Mesodermal cell (in vitro differentiated cells): ENCODE results near the gene CYP21A2.
"Not testable (repeated sequence)": the region's sequence is repeated elsewhere in the genome, so short reads cannot be mapped to it uniquely, and the experiment has no call there.

Source experiments
- H3K27ac ChIP-seq: 2 replicates; pipeline ENCODE4 v1.7.0; 2013; ENCODE audit warnings: mild to moderate bottlenecking, low read depth, low read length, moderate library complexity; ENCODE audit not compliant: severe bottlenecking
- H3K36me3 ChIP-seq: 2 replicates; pipeline ENCODE4 v1.7.1; 2013; ENCODE audit warnings: mild to moderate bottlenecking, low read length, moderate library complexity; ENCODE audit not compliant: control insufficient read depth, insufficient read depth
- H3K4me1 ChIP-seq: one replicate; pipeline ENCODE4 v1.7.1; 2013; ENCODE audit warnings: mild to moderate bottlenecking, low read length; ENCODE audit not compliant: insufficient read depth, control insufficient read depth, poor library complexity, severe bottlenecking
- H3K4me3 ChIP-seq: 2 replicates; pipeline ENCODE4 v1.7.0; 2013; ENCODE audit warnings: low read length, control low read depth, mild to moderate bottlenecking; ENCODE audit not compliant: insufficient read depth, poor library complexity, severe bottlenecking; ENCODE audit errors: extremely low read depth
- H3K9me3 ChIP-seq: 2 replicates; pipeline ENCODE4 v1.7.1; 2013; ENCODE audit warnings: mild to moderate bottlenecking, low read length, moderate library complexity; ENCODE audit not compliant: control insufficient read depth
- whole genome bisulfite sequencing, 2 experiments: methylation state at CpG; one replicate each; pipeline ENCODE4 v1.1.5; 2013; ENCODE audit warnings: missing lambda C conversion rate in 2 of 2; ENCODE audit not compliant: insufficient coverage in 2 of 2; 5-methylcytosine and 5-hydroxymethylcytosine counted together

Gene CYP21A2

DNA sequence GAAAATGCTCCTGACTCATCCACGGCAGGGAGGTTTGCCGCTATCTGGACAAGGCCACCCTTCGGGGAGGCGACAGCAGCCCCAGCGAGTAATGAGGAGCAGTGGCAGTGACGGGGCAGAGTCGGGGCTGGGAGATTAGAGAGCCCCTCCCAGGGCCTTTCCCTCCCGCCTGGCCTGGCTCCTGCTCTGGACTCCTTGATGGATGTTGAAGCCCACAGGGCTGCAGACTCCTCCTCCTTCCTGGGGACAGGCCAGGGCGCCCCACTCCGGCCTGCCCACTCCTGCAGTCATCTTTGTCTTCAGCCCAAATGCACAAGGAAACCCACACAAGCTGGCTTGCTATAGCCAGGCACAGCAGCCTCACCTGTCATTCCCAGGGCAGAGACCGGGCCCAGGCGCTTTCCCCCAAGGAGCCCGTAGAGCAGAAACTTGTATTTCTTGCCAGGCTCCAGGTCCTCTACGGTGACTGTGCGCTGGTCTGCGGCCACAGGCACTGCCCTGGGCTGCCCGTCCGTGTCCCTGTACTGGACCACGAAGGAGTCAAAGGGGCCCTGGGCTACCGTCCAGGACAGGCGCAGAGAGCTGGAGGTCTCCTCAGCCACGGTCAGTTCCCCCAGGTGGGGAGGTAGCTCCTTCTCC, 7.7 kb downstream of the CYP21A2 start:
- Histone ChIP-seq H3K4me3 (no peak overlapping the region), H3K36me3 (no peaks in the 10 kb centered on the region), H3K27ac (peak overlapping the region; percentile 92), H3K9me3 (no peaks in the 10 kb centered on the region), H3K4me1 (peaks cover 21% of the 10 kb centered on the region)
- 92% methylated on average over 12 to 13 of the region's 22 CpGs for WGBS, 2 experiments

GRCh38 chr6:32046450-32047083, 8.4 kb downstream of the CYP21A2 start:
- no peaks in the 10 kb centered on the region for H3K36me3 ChIP-seq
- H3K9me3 ChIP-seq = no peaks in the 10 kb centered on the region
- H3K4me1 ChIP-seq = peaks cover 21% of the 10 kb centered on the region
- WGBS, 2 experiments = 78% methylated on average over 10 to 14 of the region's 14 CpGs
- H3K27ac ChIP-seq = peak overlapping the region; percentile 92
- H3K4me3 ChIP-seq = no peak overlapping the region

DNA sequence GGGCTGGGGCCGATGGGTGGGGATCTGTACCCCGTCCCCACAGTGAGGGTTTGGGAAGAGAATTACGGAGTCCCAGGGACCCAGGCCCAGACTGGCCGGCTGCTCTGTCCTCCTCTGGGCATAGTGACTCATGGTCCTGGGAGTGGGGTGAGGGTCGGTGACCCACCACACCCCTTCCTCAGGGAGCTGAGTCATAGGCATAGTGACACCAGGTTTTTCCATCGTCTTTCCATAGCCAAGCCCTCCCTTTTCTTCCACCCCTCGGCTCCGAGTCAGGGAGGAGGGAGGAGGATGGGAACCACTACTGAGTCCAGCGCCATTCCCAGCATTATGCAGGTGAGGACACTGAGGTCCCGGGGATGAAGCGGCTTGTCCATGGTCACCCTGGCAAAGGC, 8.9 kb downstream of the CYP21A2 start:
- Histone ChIP-seq H3K4me3 (no peak overlapping the region), H3K4me1 (peaks cover 21% of the 10 kb centered on the region), H3K9me3 (no peaks in the 10 kb centered on the region), H3K36me3 (no peaks in the 10 kb centered on the region), H3K27ac (peak overlapping the region; percentile 92)
- 68 to 71% methylated on average over 8 to 9 of the region's 11 CpGs for WGBS, 2 experiments

DNA sequence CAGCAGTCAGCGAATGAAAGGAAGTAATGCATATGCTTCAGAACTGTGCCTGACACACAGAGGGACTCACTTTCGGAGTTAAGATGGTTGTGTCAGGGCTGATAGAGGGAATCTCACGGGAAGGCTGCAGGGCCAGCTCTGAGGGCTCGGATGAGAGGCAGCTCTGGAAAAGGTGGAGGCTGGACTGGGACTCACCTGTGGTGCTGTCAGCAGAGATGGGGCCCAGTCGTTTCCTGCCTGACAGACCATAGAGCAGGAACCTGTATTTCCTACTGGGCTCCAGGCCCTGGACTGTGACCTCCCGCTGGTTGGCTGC, 9.3 kb downstream of the CYP21A2 start:
- Histone ChIP-seq H3K9me3 (no peaks in the 10 kb centered on the region), H3K36me3 (no peaks in the 10 kb centered on the region), H3K4me1 (peaks cover 21% of the 10 kb centered on the region), H3K4me3 (no peak overlapping the region), H3K27ac (peak overlapping the region; percentile 92)
- 91 to 98% methylated on average over 6 of the region's 6 CpGs for WGBS, 2 experiments

DNA sequence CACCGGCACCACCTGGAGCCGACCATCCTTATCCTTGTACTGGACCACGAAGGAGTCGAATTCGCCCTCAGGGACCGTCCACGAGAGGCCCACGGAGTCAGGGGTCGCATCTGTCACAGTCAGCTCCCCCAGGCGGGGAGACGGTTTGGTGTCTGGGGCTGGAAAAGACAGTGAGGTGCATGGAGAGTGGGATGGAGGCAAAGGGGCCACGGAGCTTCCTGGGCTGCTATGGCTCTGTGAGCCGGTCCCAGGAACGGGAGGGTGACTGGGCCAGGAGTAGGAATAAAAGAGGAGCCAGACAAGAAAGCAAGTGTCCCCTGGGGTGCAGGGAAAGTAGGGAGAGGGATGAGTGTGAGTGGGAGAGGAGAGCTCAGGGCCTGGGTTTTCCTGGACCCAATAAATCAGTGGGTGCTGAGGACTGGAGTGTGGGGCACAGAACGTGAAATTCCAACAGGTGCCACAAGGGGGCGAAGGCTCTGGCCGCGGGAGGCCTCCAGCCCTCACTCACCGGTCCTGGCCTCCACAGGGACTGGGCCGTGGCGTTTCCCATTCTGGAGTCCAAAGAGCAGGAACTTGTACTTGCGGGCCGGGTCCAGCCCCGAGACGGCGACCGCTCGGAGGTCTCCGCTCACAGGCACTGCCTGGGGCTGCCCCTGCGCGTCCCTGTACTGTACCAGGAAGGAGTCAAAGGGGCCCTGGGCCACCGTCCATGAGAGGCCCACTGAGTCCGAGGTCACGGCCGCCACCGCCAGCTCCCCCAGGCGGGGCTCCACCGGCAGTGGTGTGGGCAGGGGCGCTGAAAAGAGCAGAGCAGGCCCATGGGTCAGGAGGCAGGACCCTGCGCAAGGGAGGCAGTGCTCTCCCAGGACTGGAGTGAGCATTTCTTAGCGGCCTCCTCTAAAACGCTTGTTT, 9.9 kb downstream of the CYP21A2 start:
- 72 to 73% methylated on average over 42 of the region's 42 CpGs for WGBS, 2 experiments
- no peak overlapping the region for H3K4me3 ChIP-seq
- no peaks in the 10 kb centered on the region for H3K36me3 ChIP-seq
- peak overlapping the region; percentile 92 for H3K27ac ChIP-seq
- peaks cover 21% of the 10 kb centered on the region for H3K4me1 ChIP-seq
- no peaks in the 10 kb centered on the region for H3K9me3 ChIP-seq

DNA sequence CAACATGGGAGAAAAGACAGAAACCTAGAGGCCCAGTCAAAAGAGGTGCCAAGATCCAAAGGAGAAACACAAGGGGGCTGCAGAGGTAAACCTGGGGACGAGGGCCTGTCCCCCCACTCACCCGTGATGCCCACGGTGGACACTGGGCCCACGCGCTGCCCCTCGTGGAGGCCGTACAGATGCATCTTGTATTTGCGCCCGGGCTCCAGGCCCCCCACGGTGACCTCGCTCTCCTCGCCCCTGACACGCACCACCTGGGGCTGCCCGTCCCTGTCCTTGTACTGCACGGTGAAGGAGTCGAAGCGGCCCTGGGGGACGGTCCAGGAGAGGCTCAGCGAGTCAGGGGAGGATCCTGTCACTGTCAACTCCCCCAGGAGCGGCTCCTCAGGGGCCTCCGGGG, 10.9 kb downstream of the CYP21A2 start:
- H3K4me3 ChIP-seq, H3K27ac ChIP-seq, H3K9me3 ChIP-seq, H3K36me3 ChIP-seq: not testable (repeated sequence)
- 78 to 99% methylated on average over 10 to 11 of the region's 21 CpGs for WGBS, 2 experiments
- peaks cover 21% of the 10 kb centered on the region for H3K4me1 ChIP-seq

GRCh38 chr6:32049736-32050135, 11.5 kb downstream of the CYP21A2 start:
- not testable (repeated sequence) for H3K36me3 ChIP-seq, H3K9me3 ChIP-seq, H3K27ac ChIP-seq, H3K4me3 ChIP-seq
- H3K4me1 ChIP-seq = peaks cover 21% of the 10 kb centered on the region
- WGBS, 2 experiments = 86 to 88% methylated on average over 1 of the region's 11 CpGs

DNA sequence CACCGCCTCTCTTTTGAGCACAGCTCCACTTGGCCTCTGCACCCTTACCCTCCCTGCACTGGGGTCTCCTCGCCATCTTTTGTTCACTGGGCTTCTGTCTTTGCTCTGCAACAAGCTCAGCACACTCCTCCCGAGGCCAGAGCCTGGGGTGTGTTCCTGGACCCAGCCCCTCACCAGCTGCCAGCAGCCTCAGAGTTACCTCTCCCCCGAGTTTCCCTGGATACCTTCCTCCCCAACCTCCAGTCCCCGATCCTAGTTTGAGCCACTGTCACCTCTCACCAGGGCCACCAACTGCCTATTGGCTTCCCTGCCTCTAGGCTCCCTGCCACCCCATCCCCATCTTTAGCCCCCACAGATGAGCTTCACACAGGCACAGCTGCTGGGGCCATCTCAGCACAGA, 12.3 kb downstream of the CYP21A2 start:
- Histone ChIP-seq H3K4me3 (no peak overlapping the region), H3K36me3 (no peaks in the 10 kb centered on the region), H3K9me3 (no peaks in the 10 kb centered on the region), H3K4me1 (peaks cover 21% of the 10 kb centered on the region), H3K27ac (no peak overlapping the region)
- WGBS, 2 experiments = 75 to 87% methylated on average over 2 to 5 of the region's 5 CpGs

- not testable (repeated sequence) for H3K4me1 ChIP-seq, H3K4me3 ChIP-seq, H3K27ac ChIP-seq, H3K9me3 ChIP-seq, H3K36me3 ChIP-seq
- WGBS, 2 experiments = 90 to 94% methylated on average over 18 to 19 of the region's 20 CpGs
These were observed 14.4 kb downstream of the CYP21A2 start for GRCh38 chr6:32052626-32053025.

- H3K4me1 ChIP-seq, H3K4me3 ChIP-seq, H3K36me3 ChIP-seq, H3K9me3 ChIP-seq, H3K27ac ChIP-seq: not testable (repeated sequence)
- 98% methylated on average over 10 to 12 of the region's 13 CpGs for WGBS, 2 experiments
These were observed 15.1 kb downstream of the CYP21A2 start for GRCh38 chr6:32053314-32053713.

DNA sequence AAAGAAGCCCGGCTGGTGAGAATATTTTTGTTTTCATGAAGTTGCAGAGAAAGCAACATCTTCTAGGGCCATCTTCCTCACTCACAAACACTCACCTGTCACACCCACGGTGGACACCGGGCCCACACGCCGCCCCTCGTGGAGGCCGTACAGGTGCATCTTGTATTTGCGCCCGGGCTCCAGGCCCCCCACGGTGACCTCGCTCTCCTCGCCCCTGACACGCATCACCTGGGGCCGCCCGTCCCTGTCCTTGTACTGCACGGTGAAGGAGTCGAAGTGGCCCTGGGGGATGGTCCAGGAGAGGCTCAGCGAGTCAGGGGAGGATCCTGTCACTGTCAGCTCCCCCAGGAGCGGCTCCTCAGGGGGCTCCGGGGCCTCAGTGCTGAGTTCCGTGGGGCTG, 17.5 kb downstream of the CYP21A2 start:
- H3K4me3 ChIP-seq, H3K36me3 ChIP-seq, H3K27ac ChIP-seq, H3K9me3 ChIP-seq, H3K4me1 ChIP-seq: not testable (repeated sequence)
- WGBS, 2 experiments = 88% methylated on average over 5 of the region's 21 CpGs; no CpG with 5 or more reads in 1 of the 2 experiments
